NCI-H2081 treated with DMSO at 0.1 percent for 48 hours (cell line): ENCODE results near the gene NDUFB6.
"Not testable (repeated sequence)": the region's sequence is repeated elsewhere in the genome, so short reads cannot be mapped to it uniquely, and the experiment has no call there.

Experiments
- DNase-seq: peaks from one replicate; lab custom pipeline; 2025; lab: John Stamatoyannopoulos, UW

NDUFB6 gene

GRCh38 chr9:32571969-32572899 is 725 bp downstream of the NDUFB6 start:
- DNase-seq, result peak; percentile 27

GRCh38 chr9:32570262-32570661 is 2.7 kb downstream of the NDUFB6 start:
- DNase-seq, result no peak

- DNase-seq, result no peak
These were observed 6.2 kb downstream of the NDUFB6 start for GRCh38 chr9:32566770-32567169.

- no peak for DNase-seq
These were observed 7.0 kb downstream of the NDUFB6 start for GRCh38 chr9:32565967-32566366.

GRCh38 chr9:32558408-32558934 is 14.5 kb downstream of the NDUFB6 start:
- no peak for DNase-seq

GRCh38 chr9:32554591-32554990 is 18.4 kb downstream of the NDUFB6 start:
- no peak for DNase-seq

- DNase-seq, result no peak
These were observed 18.9 kb downstream of the NDUFB6 start for GRCh38 chr9:32554107-32554506.

- peak; percentile 86 for DNase-seq
These were observed 20.6 kb downstream of the NDUFB6 start, which contains the start of the genes SMIM27 and TOPORS for GRCh38 chr9:32552172-32552872. Gene SMIM27, plus strand, starts transcription at chr9:32552327. Its CDS starts 108 bp downstream, at chr9:32552435. Gene TOPORS, minus strand, starts transcription at chr9:32552586. Its CDS starts 150 bp downstream, at chr9:32552436.

- no peak for DNase-seq
These were observed 21.5 kb downstream of the NDUFB6 start for GRCh38 chr9:32551276-32552051.

- DNase-seq, result peak; percentile 80
These were observed 22.2 kb downstream of the NDUFB6 start for GRCh38 chr9:32550562-32551275.

GRCh38 chr9:32550150-32550561 is 22.8 kb downstream of the NDUFB6 start:
- DNase-seq, result no peak

GRCh38 chr9:32548213-32548612 is 24.7 kb downstream of the NDUFB6 start:
- DNase-seq, result not testable (repeated sequence)

GRCh38 chr9:32545884-32546283 is 27.1 kb downstream of the NDUFB6 start:
- DNase-seq, result no peak

GRCh38 chr9:32543047-32543446 is 29.9 kb downstream of the NDUFB6 start:
- DNase-seq, result no peak

- DNase-seq, result no peak
These were observed 39.1 kb downstream of the NDUFB6 start for GRCh38 chr9:32533816-32534215.

GRCh38 chr9:32533336-32533735 is 39.6 kb downstream of the NDUFB6 start:
- DNase-seq, result no peak

- no peak for DNase-seq
These were observed 46.3 kb downstream of the NDUFB6 start for GRCh38 chr9:32526707-32527048.

GRCh38 chr9:32526041-32526706 is 46.8 kb downstream of the NDUFB6 start, which contains the start of gene RIGI:
Gene RIGI, minus strand, starts transcription at chr9:32526196. Its CDS starts 30 bp downstream, at chr9:32526166.
- DNase-seq, result peak; percentile 62

- no peak for DNase-seq
These were observed 47.3 kb downstream of the NDUFB6 start for GRCh38 chr9:32525709-32526030.

GRCh38 chr9:32524892-32525708 is 47.9 kb downstream of the NDUFB6 start:
- DNase-seq, result no peak
